Measurements from ENCODE around the gene BTBD9. TPM values are rescaled to one million over a fixed set of nuclear protein-coding genes. Genes with fewer than 3 reads are reported as not detected.

The BTBD9 gene
- 11.1 and 16.4 TPM in 2 replicates for total RNA-seq (2011; cell fraction: chromatin; rRNA removed; ENCODE audit: low replicate concordance)
- total RNA-seq (2011; cell fraction: nucleolus; rRNA removed), result 1.8 and 4.7 TPM in 2 replicates
- total RNA-seq (2011; cell fraction: nucleoplasm; rRNA removed), result 4.4 and 5.3 TPM in 2 replicates
- 0.36 and 0.53 TPM in 2 replicates for total RNA-seq (2014; rRNA removed)
- 1.0 and 1.1 TPM in 2 replicates for total RNA-seq (2014; rRNA removed; fragmentation: Illumina TruSeq; extraction: Trizol)
- 0.72 and 1.1 TPM in 2 replicates for total RNA-seq (2015; rRNA removed; fragmentation: Illumina TruSeq; extraction: Trizol)
- total RNA-seq (2021), result 0.83 and 1.5 TPM in 2 replicates
- 1.0 and 1.6 TPM in 2 replicates for polyA plus RNA-seq (2011; rRNA removed)
- 0.37 and 0.65 TPM in 2 replicates for polyA plus RNA-seq (2011; cell fraction: cytosol; rRNA removed)
- 1.6 and 2.0 TPM in 2 replicates for polyA plus RNA-seq (2011; cell fraction: nucleus; rRNA removed)
- polyA plus RNA-seq (2012), result 0.66 and 1.6 TPM in 2 replicates
- 0.48 and 0.56 TPM in 2 replicates for polyA plus RNA-seq (2014; fragmentation: Illumina TruSeq; extraction: Trizol)
- under 1 TPM; 0.08 to 0.10 TPM for polyA plus RNA-seq (2014; fragmentation: Nextera tagmentation; extraction: Ambion mirVana)
- polyA plus RNA-seq (2014; rRNA removed), result 0.58 and 1.4 TPM in 2 replicates
- polyA minus RNA-seq (2011; rRNA and poly(A)+ RNA removed), result 6.7 and 7.7 TPM in 2 replicates
- 0.67 and 1.1 TPM in 2 replicates for polyA minus RNA-seq (2011; cell fraction: cytosol; rRNA and poly(A)+ RNA removed)
- 4.3 and 6.8 TPM in 2 replicates for polyA minus RNA-seq (2011; cell fraction: nucleus; rRNA and poly(A)+ RNA removed)
- Bru-seq, nascent RNA, result percentile 39 among the genes with signal in this experiment
- percentile 46 among the genes with signal in this experiment for BruChase-seq, experiment 1, labeled RNA remaining after a 2-hour chase
- percentile 46 among the genes with signal in this experiment for BruChase-seq, experiment 2, labeled RNA remaining after a 6-hour chase
- long read RNA-seq, experiment 1, partial matches to known transcripts, result 1 of 3 reads
- long read RNA-seq, experiment 1, other reads (novel, unspliced or antisense), result 2 of 3 reads
- long read RNA-seq, experiment 2, result 0 reads
- long read RNA-seq, experiment 3, result 0 reads

DNA sequence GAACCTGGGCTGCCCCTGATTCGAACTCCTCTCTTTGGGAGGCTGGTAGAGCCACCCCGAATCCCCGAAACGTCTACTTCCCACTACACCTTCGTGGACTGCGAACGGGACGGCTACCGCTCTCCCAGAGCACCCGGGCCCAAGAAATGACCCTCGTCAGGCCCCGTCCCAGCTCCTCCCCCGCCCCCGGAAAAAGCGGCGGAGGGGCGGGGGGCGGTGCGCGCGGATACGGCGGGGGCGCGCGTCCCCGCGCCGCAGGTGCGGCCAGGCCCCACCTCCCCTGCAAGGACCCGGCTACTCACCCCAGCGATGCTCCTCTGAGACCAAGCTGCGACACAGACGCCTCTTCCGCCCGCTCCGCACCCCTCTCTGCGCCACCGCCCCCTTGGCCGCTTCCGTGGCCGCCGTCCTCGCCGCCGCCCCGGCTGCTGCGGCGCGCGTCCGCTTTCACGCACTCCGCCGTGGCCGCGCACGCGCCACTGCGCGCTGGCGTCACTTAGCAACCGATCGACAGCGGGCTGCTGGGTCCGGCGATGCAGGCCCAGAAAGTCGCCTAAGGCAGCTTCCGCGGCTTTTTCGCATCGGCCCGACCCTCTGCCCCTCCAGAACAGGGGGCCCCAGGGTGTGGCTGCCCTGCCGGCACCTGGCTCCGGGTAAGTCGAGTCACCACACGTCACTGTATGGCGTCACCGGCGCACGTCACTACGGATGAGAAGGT is at the start of gene BTBD9:
Gene BTBD9 (minus strand): TSS at position 432 of the 718 bp plus-strand sequence.
- Histone ChIP-seq H4K20me1 (replicated peaks; ENCODE audit: control insufficient read depth, insufficient read depth, low read length) (no peaks in the 10 kb centered on the region), H3K79me2 (ENCODE audit: control insufficient read depth, insufficient read depth, low read length) (no peaks in the 10 kb centered on the region), H3K27ac (ENCODE audit: extremely low read depth, low read depth, low read length) (no peak within 1 kb of the TSS), H3K4me2 (ENCODE audit: insufficient read depth, low read length) (peak within 1 kb of the TSS; percentile 86), H3K4me3 (peak within 1 kb of the TSS; percentile 81), H3K36me3 (ENCODE audit: control insufficient read depth, insufficient read depth, low read length) (no peaks in the 10 kb centered on the region), H3K9ac (ENCODE audit: insufficient read depth in 1 of 2, low read depth in 2 of 2, low read length in 2 of 2) (peak within 1 kb of the TSS; percentile 55 to 92), H3K9me1 (ENCODE audit: control insufficient read depth, insufficient read depth, low read length) (no peaks in the 10 kb centered on the region), H3K9me3 (replicated peaks; ENCODE audit: control insufficient read depth, insufficient read depth, low read depth, low read length) (no peaks in the 10 kb centered on the region), H2AFZ (ENCODE audit: low read depth, low read length) (peak within 1 kb of the TSS; percentile 97), H3K27me3 (ENCODE audit: control insufficient read depth in 2 of 2, insufficient read depth in 2 of 2, low read length in 2 of 2) (peaks cover 14% of the 10 kb centered on the region in 2 experiments; a peak in 4 of 5 replicates), H3K4me1 (replicated peaks in 1 of 2; ENCODE audit: control insufficient read depth in 2 of 2, insufficient read depth in 2 of 2, low read length in 2 of 2) (peaks cover 8 to 12% of the 10 kb centered on the region in 2 experiments; a peak in 3 of 5 replicates)
- under 1% methylated on average over 63 of the region's 82 CpGs for WGBS (ENCODE audit: insufficient coverage, low coverage, missing lambda C conversion rate)
- intact Hi-C loops (cut with micrococcal nuclease), result no loop called here
- no TSS peak for BruUV-seq (replicated peaks)
- CTCF ChIA-PET (ENCODE audit: low intra/inter-chr PET ratio), result no interaction called here
- POLR2A ChIA-PET, result interaction anchor here (0.7 to 1.6 kb wide), 3 partner anchors 13 to 113 kb away, joined by 3 read pairs; no protein-coding TSS in a partner anchor
- in situ Hi-C loops (cut with MboI), result no loop called here
- peak; percentile 94 for ATAC-seq
- FAIRE-seq, result no peak
- DNase-seq (ENCODE audit: extremely low read depth in 1 of 4, low spot score in 3 of 4), result peak; percentile 83 to 87 (median 86)
- no peak for TF ChIP-seq MYNN (IDR thresholded peaks at IDR 0.05)
- TF ChIP-seq MYNN (CRISPR knock-in tag; IDR thresholded peaks at IDR 0.05), result no peak
- TF ChIP-seq BDP1 (IDR thresholded peaks at IDR 0.05; ENCODE audit: insufficient read depth, insufficient read length), result no peak
- TF ChIP-seq ZNF354B (CRISPR knock-in tag; IDR thresholded peaks at IDR 0.05), result no peak
- TF ChIP-seq EP400 (IDR thresholded peaks at IDR 0.05), result no peak
- no peak for TF ChIP-seq HNRNPL (IDR thresholded peaks at IDR 0.05; ENCODE audit: low read depth, low read length)
- peak; percentile 53; the same call in 1 of the 2 replicates for TF ChIP-seq BCOR (IDR thresholded peaks at IDR 0.05)
- no peak for TF ChIP-seq HNRNPK (IDR thresholded peaks at IDR 0.05; ENCODE audit: low read depth, low read length, poor library complexity, severe bottlenecking)
- TF ChIP-seq, protein P1, sequence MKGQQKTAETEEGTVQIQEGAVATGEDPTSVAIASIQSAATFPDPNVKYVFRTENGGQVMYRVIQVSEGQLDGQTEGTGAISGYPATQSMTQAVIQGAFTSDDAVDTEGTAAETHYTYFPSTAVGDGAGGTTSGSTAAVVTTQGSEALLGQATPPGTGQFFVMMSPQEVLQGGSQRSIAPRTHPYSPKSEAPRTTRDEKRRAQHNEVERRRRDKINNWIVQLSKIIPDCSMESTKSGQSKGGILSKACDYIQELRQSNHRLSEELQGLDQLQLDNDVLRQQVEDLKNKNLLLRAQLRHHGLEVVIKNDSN (CRISPR knock-in tag; IDR thresholded peaks at IDR 0.05), result no peak
- TF ChIP-seq ZNF41 (CRISPR knock-in tag; conservative IDR thresholded peaks at IDR 0.05), result no peak
- TF ChIP-seq ZFP30 (CRISPR knock-in tag; IDR thresholded peaks at IDR 0.05; ENCODE audit: borderline replicate concordance), result no peak
- no peak for TF ChIP-seq ETS2 (tag; IDR thresholded peaks at IDR 0.05; ENCODE audit: borderline replicate concordance, poor library complexity, severe bottlenecking)
- TF ChIP-seq GTF3C2 (IDR thresholded peaks at IDR 0.05; ENCODE audit: borderline replicate concordance, extremely low read depth, insufficient read length), result no peak
- no peak for TF ChIP-seq SUPT5H (IDR thresholded peaks at IDR 0.05)
- no peak for TF ChIP-seq ZNF347 (CRISPR knock-in tag; IDR thresholded peaks at IDR 0.05; ENCODE audit: low read depth)
